GM19452 (cell line): ENCODE data around the gene GSTM5.
A peak's percentile ranks its signal among the peaks of the same experiment; 100 is the strongest.
"Not testable (repeated sequence)": the region's sequence is repeated elsewhere in the genome, so short reads cannot be mapped to it uniquely, and the experiment has no call there.

Experiments used
- ATAC-seq: cut with Tn5 transposase; IDR thresholded peaks from one replicate; pipeline ENCODE4 v1.9.1; 2021; ENCODE audit not compliant: unreplicated experiment

Gene GSTM5

DNA sequence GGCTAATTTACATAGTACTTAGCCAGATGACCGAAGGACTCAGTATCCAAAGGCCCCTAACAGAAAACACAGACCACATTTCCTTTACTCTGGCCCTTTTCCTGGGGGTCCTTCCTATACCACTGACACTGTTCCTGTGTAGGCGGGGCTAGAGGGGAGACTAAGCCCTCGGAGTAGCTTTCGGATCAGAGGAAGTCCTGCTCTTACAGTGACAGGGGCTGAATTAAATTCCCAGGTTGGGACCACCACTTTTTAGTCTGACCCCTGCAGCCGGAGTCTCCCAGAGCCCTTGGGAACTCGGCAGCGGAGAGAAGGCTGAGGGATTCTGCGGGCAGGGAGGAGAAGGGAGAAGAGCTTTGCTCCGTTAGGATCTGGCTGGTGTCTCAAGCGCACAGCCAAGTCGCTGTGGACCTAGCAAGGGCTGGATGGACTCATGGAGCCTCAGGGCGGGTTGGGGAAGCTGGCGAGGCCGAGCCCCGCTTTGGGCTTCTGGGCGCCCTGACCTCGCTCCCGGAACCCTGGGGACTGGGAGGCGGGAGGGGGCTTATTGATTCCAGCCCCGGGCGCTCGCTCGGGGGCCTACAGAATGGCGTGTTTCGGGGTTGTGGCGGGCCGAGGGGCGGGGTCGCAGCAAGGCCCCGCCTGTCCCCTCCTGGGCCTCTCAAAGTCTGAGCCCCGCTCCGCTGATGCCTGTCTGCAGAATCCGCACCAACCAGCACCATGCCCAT lies at the start of gene GSTM5:
Gene GSTM5, plus strand, starts transcription at position 659 of the 728 bp plus-strand sequence. Its CDS starts 62 bp downstream, at position 721.
- not testable (repeated sequence) for ATAC-seq

DNA sequence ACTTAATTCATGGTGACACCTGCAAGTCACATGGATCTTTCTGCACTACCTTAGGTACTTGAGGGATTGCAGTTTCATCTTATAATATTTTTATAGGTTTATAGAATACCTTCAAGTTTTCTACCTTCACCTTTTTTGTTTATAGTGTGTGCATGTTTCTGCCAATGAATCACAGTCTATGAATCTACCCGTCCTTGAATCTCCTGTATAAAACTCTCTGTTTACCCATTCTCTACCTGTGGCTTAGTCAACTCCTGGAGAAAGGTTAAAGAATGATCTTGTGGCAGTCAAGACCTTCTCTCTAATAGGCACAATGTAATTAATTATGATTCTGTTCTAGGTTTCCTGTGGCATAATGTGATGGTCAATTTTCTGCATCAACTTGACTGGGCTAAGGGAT lies 47.4 kb upstream of the GSTM5 start:
- ATAC-seq, result no peak

DNA sequence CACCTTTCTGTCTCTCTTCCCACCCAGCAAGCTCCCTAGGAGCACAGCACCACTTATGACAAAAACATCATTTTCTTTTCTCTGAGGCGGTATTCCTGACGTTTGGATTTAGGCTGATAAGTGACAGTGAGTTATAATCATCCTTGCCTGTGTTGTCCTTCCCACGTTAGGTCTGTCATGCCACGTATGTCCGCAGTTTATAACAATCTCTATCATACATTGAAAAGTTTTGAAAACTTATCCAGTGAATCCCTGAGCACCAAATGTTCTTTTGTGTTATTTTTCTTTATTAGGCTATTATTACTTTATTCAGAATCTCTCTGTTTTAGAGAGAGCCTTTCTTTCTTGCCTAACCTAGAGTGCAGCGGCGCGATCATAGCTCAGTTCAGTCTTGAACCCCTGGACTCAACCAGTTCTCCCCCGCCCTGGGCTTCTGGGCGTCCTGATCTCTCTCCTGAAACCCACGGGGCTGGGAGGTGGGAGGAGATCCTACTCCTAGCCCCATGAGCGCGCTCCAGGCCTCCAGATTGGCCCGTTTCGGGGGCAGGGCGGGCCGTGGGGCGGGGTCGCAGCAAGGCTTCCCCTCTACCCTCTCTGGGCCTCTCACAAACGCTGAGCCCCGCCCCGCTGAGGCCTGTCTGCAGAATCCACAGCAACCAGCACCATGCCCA lies 44.5 kb upstream of the GSTM5 start, which contains the start of gene GSTM2:
Gene GSTM2, plus strand, starts transcription at position 606 of the 671 bp plus-strand sequence. Its CDS starts 59 bp downstream, at position 665.
- ATAC-seq, result peak; percentile 83

DNA sequence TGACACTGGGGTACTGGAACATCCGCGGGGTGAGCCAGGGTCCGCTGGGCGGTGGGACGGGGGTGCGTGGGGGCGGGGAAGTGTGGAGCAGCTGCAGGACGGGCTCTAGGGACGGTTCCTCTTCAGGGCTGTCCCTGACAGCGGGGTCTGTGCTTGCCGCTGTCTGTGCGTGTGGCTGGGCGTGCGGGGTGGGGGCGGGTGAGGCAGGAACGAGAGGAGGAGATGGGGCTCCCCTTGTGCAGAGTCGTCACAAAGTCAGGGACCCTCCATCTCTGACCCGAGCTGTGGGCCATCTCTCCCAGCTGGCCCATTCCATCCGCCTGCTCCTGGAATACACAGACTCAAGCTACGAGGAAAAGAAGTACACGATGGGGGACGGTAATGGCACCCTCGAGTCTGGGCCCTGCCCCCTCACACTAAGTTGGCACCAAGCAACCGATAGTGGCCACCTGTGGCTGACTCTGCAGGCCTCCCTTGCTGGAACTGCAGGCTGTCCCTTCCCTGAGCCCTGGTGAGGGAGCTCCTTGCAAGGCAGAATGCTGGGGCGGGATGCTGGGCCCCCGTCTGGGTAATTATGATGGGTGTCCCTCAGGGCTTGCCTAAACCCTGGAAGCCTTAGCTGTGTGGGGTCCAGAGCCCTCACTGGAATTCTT lies 43.8 kb upstream of the GSTM5 start:
- ATAC-seq, result no peak

DNA sequence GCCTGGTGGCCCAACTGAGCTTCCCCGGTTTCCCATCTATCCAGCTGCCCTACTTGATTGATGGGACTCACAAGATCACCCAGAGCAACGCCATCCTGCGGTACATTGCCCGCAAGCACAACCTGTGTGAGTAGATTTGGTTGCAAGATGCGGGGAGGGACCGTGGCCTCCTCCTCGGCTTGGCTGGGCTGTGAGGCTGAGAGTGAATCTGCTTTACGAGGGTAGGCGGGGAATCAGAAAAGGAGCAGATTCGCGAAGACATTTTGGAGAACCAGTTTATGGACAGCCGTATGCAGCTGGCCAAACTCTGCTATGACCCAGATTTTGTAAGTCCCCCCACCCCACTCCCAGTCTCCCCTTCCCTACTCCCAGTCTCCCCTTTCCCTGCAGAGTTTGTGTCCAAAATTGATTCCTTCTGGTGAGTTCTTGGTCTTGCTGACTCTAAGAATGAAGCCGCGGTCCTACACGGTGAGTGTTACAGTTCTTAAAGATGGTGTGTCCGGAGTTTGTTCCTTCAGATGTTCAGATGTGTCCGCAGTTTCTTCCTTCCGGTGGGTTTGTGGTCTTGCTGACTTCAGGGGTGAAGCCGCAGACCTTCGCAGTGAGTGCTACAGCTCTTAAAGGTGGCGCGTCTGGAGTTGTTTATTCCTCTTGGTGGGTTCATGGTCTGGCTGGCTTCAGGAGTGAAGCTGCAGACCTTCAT lies 42.7 kb upstream of the GSTM5 start:
- ATAC-seq, result no peak

GRCh38 chr1:109669949-109670302 lies 42.1 kb upstream of the GSTM5 start:
- ATAC-seq, result not testable (repeated sequence)

DNA sequence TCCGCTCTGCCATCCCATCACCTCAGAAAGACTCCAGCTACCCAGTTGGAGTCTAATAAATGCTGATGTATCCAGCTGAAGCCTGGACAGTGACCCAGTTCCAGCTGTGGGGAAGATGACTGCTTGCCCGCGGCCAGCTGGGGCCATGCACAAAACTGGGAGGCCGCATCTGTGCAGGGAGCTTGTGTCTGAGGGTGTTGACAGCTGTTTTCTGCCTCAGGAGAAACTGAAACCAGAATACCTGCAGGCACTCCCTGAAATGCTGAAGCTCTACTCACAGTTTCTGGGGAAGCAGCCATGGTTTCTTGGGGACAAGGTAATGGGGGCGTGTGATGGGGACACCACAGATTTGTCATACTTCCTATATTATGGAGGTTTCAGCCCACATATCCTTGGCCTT lies 41.0 kb upstream of the GSTM5 start:
- ATAC-seq, result no peak

DNA sequence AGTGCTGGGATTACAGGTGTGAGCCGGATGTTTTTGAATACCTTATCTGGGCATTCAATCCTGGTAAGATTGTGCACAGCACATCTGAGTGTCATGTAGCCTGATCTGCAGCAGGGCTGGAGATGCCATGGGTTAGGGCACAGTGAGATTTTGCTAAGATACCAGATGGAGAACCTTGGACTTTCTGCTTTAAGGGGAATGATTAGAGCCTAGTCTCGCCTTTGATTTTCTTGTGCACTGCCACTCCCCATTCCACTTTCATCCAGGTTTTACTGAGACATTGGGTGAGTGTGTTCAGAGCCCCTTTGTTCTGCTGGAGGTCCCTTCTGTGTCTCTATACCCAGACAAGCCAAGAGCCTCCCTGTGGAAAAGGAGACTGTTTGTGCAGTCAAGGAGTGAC lies 38.2 kb upstream of the GSTM5 start:
- ATAC-seq, result not testable (repeated sequence)

DNA sequence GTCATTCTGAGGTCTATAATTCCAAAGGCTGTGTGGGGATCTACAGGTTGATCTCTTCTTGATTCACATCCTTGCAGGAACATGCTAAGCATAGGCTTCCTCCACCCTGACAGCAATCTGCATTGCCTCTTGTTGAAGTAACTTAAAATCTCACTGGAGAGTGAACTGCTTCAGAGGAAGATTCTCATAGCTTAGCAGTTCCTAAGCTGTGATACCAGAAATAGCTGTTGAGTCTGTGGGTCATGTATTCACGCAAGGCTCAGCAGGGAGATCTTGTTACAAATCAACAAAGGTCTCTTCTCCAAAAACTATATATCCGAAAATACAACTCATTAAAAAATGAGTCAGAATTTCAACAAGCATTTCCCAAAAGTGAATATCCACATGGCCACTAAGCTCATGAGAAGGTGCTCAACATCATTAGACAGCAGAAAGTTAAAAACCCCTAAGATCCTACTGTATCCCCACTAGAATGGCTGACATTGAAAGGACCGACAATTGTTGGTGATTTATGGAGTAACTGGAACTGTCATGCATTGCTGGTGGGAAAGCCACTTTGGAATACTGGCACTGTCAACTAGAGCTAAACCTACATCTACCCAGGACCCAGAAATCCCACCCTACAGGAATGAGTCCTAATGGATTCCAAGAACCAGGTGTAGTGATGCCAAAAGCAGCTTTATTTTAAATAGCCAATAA lies 35.2 kb upstream of the GSTM5 start:
- not testable (repeated sequence) for ATAC-seq

DNA sequence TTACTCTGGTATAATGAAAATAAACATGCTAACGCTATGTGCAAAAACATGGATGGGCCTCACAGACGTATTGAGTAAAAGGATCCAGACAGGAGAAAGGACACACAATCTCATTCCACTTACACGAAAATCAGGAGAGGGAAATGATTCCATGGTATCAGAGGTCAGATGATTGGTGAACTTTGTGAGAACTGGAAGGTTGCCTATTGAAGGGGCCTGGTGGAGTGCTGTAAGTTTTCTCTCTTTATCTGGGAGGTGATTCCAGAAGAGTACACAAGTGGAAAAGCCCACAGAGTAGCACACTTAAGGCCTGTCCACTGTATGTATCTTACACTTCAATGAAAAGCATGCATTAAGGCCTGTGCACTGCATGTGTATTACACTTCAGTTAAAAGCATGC lies 34.6 kb upstream of the GSTM5 start:
- ATAC-seq, result no peak

GRCh38 chr1:109678637-109679036 lies 33.4 kb upstream of the GSTM5 start:
- not testable (repeated sequence) for ATAC-seq

DNA sequence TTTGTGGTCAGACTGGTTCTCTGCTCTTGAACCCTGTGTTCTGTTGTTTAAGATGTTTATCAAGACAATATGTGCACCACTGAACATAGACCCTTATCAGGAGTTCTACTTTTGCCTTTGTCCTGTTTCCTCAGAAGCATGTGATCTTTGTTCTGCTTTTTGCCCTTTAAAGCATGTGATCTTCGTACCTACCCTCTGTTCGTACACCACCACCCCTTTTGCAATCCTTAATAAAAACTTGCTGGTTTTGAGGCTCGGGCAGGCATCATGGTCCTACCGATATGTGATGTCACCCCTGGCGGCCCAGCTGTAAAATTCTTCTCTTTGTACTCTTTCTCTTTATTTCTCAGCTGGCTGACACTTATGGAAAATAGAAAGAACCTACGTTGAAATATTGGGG lies 27.3 kb upstream of the GSTM5 start:
- ATAC-seq, result not testable (repeated sequence)

GRCh38 chr1:109685399-109685798 lies 26.7 kb upstream of the GSTM5 start:
- not testable (repeated sequence) for ATAC-seq

- not testable (repeated sequence) for ATAC-seq
Measured at GRCh38 chr1:109685890-109686289, 26.2 kb upstream of the GSTM5 start.

- not testable (repeated sequence) for ATAC-seq
Measured at GRCh38 chr1:109687109-109687508, 24.9 kb upstream of the GSTM5 start.

- peak; percentile 94 for ATAC-seq
Measured at GRCh38 chr1:109687641-109688499, 24.2 kb upstream of the GSTM5 start, which contains the start of gene GSTM1. TSS of gene GSTM1 (plus strand) at chr1:109687817. CDS start at chr1:109687874, 57 bp downstream.

GRCh38 chr1:109689844-109690405 lies 22.1 kb upstream of the GSTM5 start:
- no peak for ATAC-seq

DNA sequence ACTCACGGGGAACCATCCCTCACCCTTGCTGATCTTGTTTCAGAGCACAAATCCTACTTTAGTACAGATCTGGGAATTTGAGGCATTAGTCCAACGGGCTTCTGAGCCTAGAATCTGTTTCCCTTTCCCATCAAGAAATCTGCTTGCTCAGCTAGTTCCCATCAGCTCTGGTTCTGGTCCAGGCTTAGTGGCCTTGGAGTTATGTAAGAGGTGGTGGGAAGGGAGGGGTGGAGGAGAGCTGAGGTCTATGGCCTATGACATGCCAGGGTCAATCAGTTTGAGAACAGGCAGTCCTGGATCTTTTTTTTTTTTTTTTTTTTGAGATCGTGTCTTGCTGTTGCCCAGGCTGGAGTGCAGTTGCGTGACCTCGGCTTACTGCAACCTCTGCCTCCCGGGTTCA lies 20.3 kb upstream of the GSTM5 start:
- ATAC-seq, result no peak

DNA sequence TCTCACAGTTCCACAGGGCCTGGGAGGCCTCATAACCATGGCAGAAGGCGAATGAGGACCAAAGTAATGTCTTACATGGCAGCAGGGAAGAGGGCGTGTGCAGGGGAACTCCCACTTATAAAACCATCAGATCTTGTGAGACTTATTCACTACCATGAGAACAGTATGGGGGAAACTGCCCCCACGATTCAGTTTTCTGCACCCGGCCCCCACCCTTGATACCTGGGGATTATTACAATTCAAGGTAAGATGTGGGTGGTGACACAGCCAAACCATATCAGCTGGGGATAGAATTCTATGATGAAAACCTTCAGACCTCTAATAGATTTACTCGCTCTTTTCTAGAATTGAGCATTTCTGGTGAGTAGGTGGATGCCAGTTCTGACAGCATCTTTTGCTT lies 17.7 kb upstream of the GSTM5 start:
- ATAC-seq, result not testable (repeated sequence)
